ENCODE results near the gene CLEC4G.
"Not testable (repeated sequence)": the region's sequence is repeated elsewhere in the genome, so short reads cannot be mapped to it uniquely, and the experiment has no call there.

The CLEC4G gene

DNA sequence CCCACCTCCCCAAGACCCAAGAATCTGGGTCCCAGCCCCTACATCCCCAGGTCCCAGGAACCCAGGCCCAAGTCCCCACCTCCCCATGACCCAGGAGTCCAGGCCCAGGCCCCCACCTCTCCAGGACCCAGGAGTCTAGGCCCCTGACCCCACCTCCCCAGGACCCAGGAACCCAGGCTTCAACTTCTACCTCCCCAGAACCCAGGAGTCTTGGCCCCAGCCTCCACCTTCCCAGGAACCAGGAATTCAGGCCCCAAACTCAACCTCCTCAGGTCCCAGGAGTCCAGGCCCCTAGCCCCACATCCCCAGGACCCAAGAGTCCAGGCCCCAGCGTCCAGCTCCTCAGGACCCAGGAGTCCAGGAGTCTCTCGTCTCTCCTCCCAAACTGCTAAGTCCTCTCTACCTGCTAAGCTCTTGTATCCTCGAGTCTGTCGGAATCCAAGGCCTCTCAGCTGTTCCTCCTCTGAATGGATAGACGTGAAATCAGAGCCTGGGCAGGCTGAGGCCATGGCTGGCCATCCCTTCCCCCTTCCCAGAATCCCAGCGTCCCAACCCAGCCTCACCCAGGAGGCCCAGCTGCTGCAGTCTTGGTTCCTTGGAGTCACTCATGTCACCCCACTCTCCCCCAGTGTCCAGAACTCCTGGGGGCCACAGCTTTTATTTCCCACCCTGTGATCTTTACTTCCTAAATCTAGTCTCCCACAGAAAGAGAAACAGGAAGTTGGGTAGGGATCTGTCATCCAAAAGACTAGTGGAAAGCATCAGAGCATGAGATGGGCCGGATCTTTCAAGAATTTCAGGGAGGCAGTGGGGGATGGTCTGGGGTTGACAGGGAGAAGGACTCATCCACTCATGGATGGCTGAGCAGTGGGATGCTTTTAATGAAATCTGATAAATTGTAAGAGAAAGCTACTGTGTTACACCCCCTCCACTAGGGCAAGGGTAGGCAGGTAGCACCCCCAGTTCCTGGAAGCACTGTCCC, 15.3 kb upstream of the CLEC4G start, which contains the start of gene CD209:
CD209 (minus strand) TSS at position 632 of the 982 bp plus-strand sequence; CDS start at position 609, 23 bp downstream.
- ATAC-seq = no peak
- TF ChIP-seq, protein P1, sequence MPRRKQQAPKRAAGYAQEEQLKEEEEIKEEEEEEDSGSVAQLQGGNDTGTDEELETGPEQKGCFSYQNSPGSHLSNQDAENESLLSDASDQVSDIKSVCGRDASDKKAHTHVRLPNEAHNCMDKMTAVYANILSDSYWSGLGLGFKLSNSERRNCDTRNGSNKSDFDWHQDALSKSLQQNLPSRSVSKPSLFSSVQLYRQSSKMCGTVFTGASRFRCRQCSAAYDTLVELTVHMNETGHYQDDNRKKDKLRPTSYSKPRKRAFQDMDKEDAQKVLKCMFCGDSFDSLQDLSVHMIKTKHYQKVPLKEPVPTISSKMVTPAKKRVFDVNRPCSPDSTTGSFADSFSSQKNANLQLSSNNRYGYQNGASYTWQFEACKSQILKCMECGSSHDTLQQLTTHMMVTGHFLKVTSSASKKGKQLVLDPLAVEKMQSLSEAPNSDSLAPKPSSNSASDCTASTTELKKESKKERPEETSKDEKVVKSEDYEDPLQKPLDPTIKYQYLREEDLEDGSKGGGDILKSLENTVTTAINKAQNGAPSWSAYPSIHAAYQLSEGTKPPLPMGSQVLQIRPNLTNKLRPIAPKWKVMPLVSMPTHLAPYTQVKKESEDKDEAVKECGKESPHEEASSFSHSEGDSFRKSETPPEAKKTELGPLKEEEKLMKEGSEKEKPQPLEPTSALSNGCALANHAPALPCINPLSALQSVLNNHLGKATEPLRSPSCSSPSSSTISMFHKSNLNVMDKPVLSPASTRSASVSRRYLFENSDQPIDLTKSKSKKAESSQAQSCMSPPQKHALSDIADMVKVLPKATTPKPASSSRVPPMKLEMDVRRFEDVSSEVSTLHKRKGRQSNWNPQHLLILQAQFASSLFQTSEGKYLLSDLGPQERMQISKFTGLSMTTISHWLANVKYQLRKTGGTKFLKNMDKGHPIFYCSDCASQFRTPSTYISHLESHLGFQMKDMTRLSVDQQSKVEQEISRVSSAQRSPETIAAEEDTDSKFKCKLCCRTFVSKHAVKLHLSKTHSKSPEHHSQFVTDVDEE (CRISPR knock-in tag; IDR thresholded peaks at IDR 0.05) = no peak
- TF ChIP-seq SNAI2 (CRISPR knock-in tag; IDR thresholded peaks at IDR 0.05) = no peak
- no peak for TF ChIP-seq ZFP30 (CRISPR knock-in tag; IDR thresholded peaks at IDR 0.05)
- TF ChIP-seq, protein P2, sequence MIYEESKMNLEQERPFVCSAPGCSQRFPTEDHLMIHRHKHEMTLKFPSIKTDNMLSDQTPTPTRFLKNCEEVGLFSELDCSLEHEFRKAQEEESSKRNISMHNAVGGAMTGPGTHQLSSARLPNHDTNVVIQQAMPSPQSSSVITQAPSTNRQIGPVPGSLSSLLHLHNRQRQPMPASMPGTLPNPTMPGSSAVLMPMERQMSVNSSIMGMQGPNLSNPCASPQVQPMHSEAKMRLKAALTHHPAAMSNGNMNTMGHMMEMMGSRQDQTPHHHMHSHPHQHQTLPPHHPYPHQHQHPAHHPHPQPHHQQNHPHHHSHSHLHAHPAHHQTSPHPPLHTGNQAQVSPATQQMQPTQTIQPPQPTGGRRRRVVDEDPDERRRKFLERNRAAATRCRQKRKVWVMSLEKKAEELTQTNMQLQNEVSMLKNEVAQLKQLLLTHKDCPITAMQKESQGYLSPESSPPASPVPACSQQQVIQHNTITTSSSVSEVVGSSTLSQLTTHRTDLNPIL (CRISPR knock-in tag; IDR thresholded peaks at IDR 0.05; ENCODE audit: low read depth) = no peak
- TF ChIP-seq OSR1 (CRISPR knock-in tag; IDR thresholded peaks at IDR 0.05) = no peak

DNA sequence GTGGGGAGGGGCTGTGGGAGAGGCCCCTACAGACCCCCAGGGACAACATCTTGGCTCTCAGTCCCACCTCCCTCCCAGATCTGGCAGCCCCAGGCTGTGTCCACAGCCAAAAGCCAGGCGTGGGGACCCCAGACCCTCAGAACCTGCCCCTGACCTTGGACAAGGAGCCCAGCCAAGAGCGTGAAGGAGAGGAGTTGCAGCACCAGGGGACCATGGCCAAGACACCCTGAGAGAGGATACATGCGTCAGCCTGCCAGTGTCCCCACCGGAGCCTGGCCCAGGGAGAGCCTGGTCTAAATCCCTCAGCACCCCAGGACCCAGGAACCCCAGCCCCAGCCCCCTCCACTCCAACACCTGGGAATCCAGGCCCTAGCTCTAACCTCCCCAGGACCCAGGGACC, 14.4 kb upstream of the CLEC4G start:
- not testable (repeated sequence) for ATAC-seq

DNA sequence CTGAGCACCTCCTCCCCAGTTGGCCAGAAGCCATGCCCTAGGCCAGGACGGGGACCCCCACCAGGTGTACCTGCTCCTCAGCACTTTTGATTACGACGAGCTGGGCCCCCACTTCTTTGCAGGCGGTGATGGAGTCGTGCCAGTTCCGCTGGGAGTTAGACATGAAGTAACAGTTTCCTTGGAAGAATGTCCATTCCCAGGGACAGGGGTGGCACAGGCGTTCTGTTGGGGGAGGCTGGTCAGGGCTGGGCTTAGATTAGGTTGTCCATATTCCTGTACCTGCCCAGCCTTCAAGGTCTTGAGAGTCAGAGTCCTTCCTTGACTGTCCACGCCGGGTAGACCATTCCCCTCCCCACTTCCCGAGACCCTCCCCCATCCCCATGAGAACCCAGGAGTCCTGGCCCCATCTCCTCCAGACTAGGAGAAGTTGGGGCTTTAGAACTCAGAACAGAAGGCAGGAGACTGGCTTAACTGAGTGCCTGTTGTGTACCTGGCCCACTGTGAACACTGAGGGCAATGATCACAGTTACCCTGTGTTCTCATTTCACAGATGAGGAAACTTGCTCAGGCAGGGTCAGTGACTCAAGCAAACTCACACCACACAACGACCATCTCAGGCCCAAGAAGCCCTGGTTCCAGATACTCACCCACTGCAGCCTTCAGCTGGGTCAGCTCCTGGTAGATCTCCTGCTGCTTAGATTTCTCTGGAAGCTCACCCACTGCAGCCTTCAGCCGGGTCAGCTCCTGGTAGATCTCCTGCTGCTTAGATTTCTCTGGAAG, 13.2 kb upstream of the CLEC4G start:
- TF ChIP-seq, protein P2 (CRISPR knock-in tag; IDR thresholded peaks at IDR 0.05; ENCODE audit: low read depth) = no peak
- TF ChIP-seq TCF4 (CRISPR knock-in tag; IDR thresholded peaks at IDR 0.05; ENCODE audit: borderline replicate concordance) (no peak), RARB (CRISPR knock-in tag; IDR thresholded peaks at IDR 0.05) (no peak), CSDC2 (CRISPR knock-in tag; IDR thresholded peaks at IDR 0.05) (no peak), ESRRG (CRISPR knock-in tag; IDR thresholded peaks at IDR 0.05) (no peak), GLIS3 (CRISPR knock-in tag; IDR thresholded peaks at IDR 0.05) (no peak), ZNF70 (CRISPR knock-in tag; IDR thresholded peaks at IDR 0.05) (no peak), TOX (CRISPR knock-in tag; IDR thresholded peaks at IDR 0.05; ENCODE audit: borderline replicate concordance) (no peak), OSR1 (CRISPR knock-in tag; IDR thresholded peaks at IDR 0.05) (no peak), ZNF8 (CRISPR knock-in tag; IDR thresholded peaks at IDR 0.05) (no peak), PPARA (CRISPR knock-in tag; IDR thresholded peaks at IDR 0.05; ENCODE audit: borderline replicate concordance) (no peak), ZNF565 (CRISPR knock-in tag; conservative IDR thresholded peaks at IDR 0.05; ENCODE audit: low read depth) (no peak), ISL1 (CRISPR knock-in tag; IDR thresholded peaks at IDR 0.05) (no peak)
- TF ChIP-seq, protein P1 (CRISPR knock-in tag; IDR thresholded peaks at IDR 0.05) = no peak
- TF ChIP-seq, protein P3, sequence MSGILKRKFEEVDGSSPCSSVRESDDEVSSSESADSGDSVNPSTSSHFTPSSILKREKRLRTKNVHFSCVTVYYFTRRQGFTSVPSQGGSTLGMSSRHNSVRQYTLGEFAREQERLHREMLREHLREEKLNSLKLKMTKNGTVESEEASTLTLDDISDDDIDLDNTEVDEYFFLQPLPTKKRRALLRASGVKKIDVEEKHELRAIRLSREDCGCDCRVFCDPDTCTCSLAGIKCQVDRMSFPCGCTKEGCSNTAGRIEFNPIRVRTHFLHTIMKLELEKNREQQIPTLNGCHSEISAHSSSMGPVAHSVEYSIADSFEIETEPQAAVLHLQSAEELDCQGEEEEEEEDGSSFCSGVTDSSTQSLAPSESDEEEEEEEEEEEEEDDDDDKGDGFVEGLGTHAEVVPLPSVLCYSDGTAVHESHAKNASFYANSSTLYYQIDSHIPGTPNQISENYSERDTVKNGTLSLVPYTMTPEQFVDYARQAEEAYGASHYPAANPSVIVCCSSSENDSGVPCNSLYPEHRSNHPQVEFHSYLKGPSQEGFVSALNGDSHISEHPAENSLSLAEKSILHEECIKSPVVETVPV (CRISPR knock-in tag; IDR thresholded peaks at IDR 0.05) = no peak
- TF ChIP-seq, protein P4, sequence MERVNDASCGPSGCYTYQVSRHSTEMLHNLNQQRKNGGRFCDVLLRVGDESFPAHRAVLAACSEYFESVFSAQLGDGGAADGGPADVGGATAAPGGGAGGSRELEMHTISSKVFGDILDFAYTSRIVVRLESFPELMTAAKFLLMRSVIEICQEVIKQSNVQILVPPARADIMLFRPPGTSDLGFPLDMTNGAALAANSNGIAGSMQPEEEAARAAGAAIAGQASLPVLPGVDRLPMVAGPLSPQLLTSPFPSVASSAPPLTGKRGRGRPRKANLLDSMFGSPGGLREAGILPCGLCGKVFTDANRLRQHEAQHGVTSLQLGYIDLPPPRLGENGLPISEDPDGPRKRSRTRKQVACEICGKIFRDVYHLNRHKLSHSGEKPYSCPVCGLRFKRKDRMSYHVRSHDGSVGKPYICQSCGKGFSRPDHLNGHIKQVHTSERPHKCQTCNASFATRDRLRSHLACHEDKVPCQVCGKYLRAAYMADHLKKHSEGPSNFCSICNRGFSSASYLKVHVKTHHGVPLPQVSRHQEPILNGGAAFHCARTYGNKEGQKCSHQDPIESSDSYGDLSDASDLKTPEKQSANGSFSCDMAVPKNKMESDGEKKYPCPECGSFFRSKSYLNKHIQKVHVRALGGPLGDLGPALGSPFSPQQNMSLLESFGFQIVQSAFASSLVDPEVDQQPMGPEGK (CRISPR knock-in tag; IDR thresholded peaks at IDR 0.05; ENCODE audit: borderline replicate concordance) = no peak
- ATAC-seq = no peak
